M059J (cell line): ENCODE data around the gene SIGLEC1. TPM values are rescaled to one million over a fixed set of nuclear protein-coding genes. Genes with fewer than 3 reads are reported as not detected.
A peak's percentile ranks its signal among the peaks of the same experiment; 100 is the strongest.

Experiments used
- DNase-seq: peaks from one replicate; pipeline ENCODE4 v3.0.0-alpha.2; 2012; ENCODE audit warnings: low read depth
- total RNA-seq: library from RNA; depleted of rRNA; stranded (reverse); fragments of >200 nt; shearing (Covaris generic); gene quantifications from 2 replicates; pipeline ENCODE4 v1.2.3, GENCODE V29; 2014

SIGLEC1 gene
- total RNA-seq, 1 experiment from 2014 or later: not detected

DNA sequence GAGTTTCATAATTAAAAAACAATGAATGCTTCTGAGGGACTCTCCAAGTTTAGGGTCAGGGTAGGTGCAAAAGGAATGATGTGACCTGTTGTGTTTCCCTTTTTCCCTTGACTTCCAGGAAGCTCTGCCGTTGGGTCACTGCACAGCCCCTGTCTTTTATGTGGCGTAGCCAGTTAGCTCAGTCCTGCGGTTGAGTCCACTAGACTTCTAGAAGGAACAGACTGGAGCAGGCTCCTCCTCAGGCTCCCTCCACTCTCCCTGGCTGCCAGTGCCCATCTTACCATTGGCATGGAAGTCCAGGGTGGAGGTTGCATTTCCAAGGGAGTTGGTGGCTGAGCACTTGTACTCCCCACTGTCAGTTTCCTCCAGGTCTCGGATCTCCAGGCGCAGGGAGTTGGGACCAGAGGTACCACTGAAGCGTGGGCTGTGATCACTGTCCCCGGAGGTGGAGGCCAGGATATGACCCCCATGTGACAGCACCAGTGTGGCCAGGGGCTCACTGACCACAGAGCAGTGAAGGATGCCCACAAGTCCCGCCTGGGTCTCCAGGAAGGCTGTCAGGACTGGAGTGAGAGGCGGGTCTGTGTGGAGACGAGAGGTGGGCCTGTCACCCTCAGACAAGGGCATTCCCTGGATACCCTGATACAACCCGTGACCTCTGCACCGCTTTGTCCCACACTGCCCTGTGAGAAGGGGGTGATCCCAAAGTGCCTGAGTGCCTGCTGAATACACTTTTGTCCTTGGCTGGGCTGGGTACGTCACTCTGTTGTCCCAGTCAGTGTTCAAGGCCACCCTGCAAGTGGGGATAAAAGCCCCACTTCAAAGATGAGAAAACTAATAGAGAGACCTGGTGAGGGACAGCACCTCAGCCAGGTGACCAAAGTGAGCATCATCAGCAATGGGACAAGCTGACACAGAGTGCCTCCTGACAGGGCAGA is 11.1 kb downstream of the SIGLEC1 start:
- no peak for DNase-seq

DNA sequence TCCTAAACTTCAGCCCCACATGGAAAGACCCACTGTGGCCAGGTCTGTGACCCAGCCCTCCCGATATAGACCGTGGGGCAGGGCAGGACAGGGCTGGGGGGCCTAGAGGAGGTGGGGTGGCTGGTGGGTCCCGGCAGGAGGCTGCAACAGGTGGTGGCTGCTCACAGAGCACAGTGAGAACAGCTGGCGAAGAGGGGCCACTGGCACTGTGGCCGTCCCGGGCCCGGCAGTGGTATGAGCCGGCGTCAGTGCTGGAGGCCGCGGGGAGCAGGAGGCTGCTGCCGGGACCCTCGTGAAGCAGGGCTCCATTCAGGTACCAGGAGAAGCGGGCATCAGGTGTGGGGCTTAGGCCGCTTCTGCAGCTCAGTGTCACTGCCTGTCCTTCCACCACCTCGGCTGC is 13.4 kb downstream of the SIGLEC1 start:
- DNase-seq: no peak

DNA sequence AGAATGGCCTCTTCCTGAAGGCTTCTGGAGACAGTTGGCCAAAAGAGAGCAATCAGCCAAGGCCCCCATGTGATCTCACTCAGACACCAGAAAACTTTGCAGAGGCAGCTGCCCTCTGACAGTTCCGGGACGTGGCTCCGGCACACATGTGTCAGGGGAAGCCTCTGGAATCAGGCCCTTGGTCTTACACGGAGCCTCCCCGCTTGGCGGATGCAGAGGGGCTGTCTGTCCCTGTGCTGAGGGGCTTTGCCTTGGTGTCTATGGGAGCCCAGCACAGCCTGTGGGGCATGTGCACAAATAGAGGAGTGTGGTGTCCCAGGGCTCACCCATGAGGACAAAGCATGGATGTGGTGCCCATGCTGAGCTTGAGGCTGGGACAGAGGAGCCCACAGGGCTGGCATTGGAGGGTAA is 13.8 kb downstream of the SIGLEC1 start:
- DNase-seq: no peak

DNA sequence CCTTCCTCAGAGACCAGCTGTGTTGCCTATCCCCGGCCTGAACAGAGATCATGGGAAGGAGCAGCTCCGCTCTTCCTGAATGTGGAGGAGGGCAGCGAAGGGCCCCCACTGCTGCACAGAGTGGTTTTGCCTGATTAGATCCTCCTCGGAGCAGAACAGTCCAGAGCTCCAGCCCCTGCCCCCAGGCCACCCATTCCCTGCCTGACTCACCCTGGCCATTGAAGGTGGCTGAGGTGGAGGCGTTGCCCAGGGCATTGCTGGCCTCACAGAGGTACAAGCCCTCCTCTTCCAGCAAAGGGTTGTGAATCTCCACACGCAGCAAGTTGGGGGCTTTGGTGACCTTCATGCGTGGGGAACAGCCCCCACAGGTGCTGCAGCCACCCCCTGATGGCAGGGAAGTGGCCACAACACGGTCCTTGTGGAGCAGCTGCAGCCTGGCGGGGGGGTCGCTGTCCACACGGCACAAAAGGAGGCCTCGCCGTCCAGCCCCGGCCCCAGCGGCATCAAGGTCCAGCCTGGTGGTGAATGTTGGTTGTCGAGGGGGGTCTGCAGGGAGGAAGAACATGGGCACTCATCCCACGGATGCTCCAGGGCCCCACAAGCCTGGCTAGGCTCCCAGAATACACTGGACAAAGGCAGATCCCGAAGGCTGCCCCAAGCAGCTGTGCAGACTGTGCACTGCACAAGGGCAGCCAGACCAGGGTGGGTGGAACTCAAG is 14.7 kb downstream of the SIGLEC1 start:
- peak; percentile 62 for DNase-seq

DNA sequence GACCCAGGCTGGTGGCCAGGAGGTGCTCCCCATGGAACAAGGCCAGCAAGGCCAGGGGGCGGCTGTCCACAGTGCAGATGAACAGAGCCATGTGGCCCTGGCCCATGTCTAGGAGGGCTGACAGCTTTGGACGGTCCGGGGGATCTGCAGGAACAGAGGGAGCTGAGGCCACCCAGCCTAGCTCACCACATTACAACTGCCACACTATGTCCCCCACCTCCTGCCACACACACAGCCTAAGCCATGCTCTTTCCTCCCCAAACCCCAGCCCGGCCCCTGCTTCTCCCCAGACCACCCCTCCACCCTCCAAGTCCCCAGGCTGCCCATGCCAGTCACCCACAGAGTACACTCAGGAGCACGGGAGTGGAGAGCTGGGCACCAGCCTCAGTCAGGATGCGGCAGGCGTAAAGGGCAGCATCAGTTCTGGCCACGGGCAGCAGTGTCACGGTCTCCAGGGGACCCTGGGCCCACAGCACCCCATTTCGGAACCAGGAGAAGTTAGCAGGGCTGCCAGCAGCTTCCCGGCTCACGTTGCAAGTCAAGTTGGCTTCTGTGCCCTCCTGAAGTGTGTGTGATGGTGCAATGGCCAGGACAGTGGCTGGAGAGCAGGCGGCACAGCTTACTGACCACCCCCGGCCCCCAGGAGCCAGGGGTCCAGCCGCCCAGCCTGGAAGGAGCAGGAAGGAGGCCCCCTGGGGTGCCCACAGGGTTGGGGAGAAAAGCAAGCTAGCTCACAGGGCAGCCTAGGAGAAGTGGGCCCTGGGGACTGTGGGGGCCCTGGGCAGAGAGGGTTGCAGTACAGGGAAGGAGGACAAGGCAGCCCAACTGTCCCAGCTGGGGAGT is 15.4 kb downstream of the SIGLEC1 start:
- no peak for DNase-seq

DNA sequence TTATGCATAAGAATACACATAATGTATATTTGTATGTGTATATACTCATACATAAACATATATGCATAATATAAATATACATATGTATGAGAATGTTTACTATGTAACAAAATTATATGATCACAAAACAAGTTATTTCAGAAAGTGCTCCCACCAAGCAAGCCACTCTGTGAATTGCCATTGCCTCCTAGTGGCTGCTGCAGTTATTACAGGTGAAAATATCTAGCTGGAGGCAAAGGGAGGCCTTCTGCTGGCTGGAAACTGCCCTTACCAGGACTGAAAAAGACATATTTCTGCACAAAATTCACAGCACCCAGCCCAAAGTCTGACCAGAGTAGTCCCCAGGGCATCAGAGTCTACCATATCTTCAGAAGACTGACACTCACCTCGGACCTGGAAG is 16.2 kb downstream of the SIGLEC1 start:
- DNase-seq: no peak

DNA sequence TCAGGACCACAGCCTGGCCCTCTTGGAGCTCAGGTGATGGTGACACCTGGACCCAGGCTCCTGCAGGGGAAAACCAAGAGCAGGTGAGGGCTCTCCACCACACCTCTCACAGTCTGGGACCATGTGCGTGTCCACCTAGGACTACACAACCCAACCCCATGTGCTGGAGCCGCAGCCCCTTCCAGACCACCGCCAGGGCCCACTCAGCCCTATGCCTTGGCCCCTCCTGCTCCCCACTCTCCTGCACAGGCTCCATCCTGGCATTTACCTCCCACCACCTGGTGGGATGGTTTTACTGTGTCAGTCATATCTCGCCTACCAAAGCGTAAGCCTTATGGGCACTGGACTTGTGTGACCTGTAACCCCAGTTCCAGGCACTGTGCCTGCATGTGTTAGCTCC is 17.5 kb downstream of the SIGLEC1 start:
- no peak for DNase-seq

DNA sequence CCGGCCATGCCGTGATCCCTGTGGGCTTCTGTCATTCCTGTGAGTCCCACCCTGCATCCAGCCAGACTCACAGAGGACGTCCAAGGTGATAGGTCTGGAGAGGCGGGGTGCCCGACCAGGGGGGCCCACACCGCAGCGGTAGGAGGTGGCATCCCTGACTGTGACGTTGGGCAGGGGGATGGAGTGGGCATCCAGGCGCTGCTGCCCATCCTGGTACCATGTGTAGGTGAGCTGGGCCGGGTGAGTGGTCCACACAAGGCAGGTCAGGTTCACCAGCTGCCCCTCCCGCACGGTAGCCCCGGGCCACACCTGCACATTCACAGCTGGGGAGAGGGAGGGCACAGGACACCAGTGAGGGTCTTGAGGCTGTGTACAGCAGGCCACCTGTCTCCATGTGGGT is 19.0 kb downstream of the SIGLEC1 start:
- DNase-seq: no peak

DNA sequence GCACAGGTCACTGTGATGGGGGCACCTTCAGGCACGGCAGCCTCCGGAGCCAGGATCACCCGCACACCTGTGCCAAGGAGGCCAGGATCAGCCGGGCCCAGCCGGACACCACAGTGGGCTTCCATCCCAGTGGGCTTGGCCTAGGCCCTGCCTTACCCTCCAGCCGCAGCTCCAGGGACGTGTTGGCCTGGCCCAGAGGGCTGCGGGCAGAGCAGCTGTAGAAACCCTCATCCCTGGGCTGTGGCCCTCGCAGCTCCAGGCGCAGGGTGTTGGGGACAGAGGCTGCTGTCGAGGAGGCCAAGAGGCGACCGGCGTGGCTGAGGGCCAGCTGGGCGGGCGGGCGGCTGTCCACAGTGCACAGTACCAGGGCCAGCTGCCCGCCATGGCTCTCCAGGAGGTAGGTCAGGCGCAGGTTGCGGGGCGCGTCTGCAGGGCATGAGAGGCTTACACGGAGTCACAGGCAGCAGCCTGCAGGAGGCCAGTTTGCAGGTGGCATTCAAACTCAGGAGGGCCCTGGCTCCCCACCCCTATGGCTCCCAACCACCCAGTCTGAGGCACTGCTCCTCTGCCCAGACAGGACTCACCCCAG is 19.6 kb downstream of the SIGLEC1 start:
- DNase-seq: no peak

DNA sequence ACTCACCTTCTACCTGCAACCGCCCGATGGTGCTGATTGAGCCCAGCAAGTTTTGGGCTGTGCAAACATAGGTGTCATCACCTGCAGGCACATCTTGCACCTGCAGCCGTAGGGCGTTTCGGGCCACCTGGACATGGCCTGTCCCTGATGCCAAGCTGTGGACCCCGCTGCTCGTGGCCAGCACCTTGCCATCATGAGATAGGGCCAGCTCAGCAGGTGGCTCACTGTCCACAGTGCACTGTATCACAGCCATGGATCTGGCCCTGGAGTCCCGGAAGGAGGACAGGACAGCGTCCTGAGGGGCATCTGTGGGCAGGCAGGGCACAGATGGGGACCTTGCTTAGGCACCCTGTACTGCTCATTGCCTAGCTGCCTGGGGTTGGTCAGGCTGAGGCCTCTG is 20.5 kb downstream of the SIGLEC1 start:
- no peak for DNase-seq

DNA sequence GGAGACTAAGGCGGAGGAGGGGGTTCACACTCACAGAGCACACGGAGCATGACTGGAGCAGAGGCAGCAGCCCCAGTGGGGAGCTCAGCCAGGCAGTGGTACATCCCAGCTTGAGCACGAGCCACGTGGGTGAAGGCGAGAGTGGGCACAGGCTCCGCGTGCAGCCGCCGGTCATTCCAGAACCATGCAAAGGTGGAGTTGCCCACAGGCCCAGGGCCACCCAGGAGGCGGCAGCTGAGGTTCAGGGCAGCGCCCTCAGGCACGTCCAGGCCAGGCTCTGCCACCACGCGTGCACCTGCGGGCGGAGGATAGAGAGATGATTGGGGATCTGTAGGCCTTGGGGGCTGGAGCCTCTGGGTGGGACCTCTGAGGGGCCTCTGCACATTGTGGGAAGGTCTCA is 21.1 kb downstream of the SIGLEC1 start:
- DNase-seq: no peak

DNA sequence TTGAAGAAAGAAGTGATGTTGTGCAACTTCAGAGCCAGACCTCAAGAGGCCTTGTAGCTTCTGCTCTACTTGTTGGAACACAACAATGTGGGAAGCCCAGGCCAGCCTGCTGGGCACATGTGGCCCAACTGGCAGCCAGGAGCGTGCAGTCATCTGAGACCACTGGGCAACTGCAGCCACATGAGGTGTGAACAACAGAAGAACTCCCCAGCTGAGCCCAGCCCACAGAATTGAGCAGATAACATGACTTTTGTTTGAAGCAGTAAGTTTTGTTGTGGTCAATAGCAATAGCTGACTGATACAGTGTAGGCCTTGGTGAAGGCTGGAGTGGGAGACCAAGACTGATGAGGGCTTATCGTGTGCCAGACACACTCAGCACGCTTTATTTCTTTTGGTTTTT is 22.0 kb downstream of the SIGLEC1 start:
- DNase-seq: no peak

DNA sequence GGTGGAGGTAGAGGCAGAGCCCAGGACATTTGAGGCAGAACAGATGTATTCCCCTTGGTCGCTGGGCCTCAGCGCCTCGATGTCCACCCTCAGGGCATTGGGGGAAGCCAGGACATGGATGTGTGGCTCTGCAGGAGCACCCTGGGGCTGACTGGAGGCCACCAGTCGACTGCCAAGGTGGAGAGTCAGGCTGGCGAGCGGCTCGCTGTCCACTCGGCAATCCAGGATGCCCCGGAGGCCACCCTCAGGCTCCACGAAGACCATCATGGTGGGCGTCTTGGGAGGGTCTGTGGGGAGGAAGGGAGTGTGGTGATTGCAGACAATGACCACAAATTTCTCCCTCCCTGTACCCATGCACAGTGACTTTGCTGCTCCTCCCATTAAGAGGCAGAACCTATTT is 22.4 kb downstream of the SIGLEC1 start:
- DNase-seq: no peak

DNA sequence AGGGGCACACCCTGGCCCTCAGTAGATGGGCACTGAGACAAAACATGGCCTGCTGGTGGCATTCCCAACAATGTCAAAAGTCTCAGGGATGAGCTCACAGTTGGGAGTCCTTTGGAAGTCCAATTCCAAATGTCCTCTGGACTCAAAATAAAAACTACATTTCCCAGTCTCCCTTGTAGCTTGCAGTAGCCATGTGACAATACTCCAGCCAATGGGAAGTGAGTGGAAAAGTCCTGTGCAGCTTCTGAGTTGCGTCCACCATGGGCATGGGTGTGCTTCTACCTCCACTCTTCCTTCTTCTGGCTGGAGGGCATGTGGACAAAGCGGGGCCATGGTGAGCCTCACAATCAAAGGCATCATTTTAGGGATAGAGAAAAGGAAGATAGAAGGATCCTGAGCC is 24.7 kb downstream of the SIGLEC1 start:
- peak; percentile 78 for DNase-seq

DNA sequence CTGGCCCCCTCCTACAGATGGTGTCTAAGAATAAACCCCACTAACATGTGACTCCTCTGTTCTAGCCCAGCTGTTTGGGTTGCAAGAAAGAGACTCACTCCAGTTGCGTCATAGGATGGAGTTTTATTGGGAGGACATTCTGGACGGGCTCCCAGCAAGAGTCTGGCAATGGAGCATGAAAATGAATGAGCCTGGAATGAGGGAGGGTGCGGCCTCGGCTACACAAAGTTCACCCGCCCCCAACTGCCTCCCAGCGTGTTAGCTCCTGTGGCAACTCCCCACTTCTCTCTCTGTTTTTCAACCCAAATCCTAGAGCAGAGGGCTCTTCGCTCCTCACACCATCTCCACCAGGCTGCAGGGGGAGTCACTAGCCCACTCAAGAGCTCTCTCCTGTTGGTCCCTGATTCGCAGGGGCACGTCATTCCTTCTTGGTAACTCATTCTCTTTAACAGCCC is 25.5 kb downstream of the SIGLEC1 start:
- DNase-seq: peak; percentile 95

DNA sequence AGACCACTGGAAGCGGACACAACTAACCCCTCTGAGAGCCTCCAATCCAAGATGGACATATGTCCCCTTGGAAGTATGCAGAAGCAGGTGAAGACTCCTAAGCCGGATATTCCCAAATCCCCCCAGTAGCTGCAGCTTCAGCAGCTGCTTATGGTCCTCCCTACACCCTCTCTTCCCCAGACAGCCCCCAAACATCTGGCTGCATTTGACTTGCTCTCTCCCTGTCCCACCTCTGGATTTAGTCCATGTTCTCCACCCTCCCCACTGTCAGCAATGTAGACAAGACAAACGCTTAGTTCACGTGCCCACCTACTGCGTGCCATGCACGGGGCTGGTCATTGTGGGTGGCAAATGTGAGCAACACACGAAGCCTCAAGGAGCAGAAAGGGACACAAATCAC is 26.0 kb downstream of the SIGLEC1 start:
- no peak for DNase-seq

DNA sequence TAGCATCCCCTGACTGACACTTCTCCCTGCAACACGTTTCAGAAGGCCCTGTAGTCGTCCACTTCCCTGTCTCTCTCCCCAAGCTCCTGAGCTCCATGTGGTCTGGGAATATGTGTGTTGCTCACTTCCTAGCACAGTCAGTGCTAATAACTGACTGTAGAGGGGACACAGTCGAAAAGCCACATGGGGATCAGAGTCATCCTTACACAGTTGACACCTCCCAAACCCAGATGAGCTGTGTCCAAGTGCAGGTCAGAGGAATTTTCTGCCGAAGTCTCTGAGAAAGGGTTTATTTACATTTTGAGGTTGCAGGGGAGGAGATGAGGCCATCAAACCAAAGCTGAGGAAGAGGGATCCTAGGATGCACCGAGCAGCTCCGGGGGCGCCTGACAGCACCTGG is 27.1 kb downstream of the SIGLEC1 start:
- DNase-seq: peak; percentile 48

DNA sequence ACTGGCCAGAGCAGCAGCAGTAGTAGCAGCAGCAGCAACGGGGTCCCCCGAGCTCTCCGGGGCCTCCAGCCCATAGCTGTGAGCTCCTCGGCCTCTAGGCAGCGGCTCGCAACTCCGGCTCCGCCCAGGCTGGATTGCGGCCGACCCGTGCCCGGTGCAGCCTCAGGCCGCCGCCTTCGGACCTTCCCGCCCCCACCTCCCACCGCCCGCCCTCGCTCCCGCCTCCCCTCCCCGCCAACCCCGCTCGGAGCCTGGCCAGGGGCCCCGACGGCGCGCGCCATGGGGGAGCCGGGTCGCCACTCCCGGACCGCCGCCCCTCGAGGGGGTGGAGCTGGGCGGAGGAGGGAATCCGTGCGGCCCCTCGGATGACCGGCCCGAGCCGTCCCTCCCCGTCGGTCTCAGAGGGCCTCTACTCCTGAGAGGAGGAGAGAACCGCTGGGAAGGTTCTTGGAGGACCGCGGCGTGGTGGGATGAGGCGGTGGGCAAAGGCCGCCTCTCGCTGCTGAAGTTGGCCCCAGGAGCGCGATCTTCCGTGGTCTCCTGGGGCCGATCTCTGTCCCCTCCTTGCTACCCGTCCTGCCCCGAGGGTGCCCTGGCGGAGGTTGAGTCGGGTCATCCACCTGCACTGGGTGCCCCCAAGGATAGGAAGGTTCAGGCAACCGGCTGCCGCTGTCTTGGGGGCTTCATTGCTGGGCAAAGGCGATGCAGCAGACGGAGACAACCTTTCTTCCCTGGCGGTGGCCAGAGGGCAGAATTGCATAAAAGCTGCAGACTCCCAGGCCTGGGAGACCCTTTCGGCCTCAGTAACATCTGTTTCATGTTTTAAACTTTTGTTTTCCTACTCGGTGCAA is 30.2 kb downstream of the SIGLEC1 start, which contains the start of gene ADAM33:
Gene ADAM33, minus strand, starts transcription at position 80 of the 851 bp plus-strand sequence. Its CDS starts 6 bp downstream, at position 74.
- no peak for DNase-seq

DNA sequence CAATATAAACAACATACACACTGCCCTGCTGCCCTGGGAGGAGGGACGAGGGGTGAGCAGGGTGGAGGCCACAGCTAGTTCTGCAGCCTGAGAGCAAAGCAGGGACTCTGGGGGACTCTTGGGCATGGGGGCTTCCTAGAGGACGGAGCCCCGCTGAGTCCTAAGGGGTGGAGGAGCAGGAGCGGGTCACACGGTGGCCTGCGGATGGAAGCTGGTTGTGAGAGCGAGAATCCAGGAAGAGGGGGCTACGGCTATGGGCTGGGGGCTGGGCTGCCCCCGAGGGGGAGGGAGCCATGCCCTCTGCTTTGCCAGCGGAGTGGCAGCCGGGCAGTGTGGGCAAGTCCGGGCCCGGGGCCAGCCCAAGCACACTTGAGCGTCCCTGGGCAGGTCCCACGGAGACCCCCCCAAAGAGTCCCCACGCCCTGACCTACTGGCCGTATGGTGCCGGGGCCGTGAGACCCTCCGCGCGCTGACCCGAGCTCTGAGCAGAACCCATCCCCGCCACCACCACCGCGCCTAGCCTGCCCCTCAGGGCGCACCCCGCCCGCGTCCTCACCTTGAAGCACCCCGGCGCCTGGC is 31.0 kb downstream of the SIGLEC1 start:
- no peak for DNase-seq

DNA sequence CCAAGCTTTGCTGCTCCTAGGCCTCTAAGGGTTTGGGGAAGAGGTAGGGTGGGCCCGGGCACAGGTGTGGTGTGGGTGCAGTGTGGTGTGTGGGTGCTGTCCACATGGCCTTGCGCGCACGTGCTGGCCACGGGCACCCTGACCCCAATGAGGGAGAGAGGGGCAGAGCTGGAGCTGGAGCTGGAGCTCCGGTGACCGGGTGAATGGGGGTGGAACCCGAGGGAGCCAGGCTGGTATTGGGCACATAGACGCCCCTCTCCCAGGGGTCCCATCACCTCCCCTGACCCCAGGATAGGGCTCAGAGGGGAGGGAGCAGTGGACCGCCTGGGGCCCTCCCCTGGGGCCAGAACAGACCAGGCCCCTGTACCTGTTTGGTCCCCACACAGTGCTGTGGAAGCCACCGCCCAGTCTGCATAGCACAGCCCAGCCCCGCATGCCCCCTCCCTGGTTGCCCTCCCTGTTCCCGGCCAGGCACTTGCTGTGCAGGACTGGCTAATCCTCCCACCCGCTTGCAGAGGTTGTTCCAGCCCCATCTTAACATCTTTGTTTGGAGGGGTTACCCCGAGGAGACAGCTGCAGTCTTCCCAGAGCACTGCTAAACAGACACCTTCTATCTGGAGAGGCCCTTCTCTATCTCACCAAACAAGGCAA is 31.6 kb downstream of the SIGLEC1 start:
- no peak for DNase-seq
